HL-60/S4 (cell line): ENCODE results near the gene INHBC.

Experiments used
- in situ Hi-C: fragments of 300-500 bp; cut with MboI; formaldehyde crosslinking; loops from 2 replicates; pipeline ENCODE4 v1.14.3; 2022; ENCODE audit warnings: low sequenced_read_pairs

The INHBC gene

GRCh38 chr12:57465747-57466505 is 31.3 kb downstream of the INHBC start:
- in situ Hi-C loops, result no loop called here

- in situ Hi-C loops, result no loop called here
Observed at GRCh38 chr12:57467212-57467874, 32.8 kb downstream of the INHBC start.

GRCh38 chr12:57467915-57468314 is 33.3 kb downstream of the INHBC start:
- in situ Hi-C loops, result no loop called here

GRCh38 chr12:57469296-57470164 is 34.9 kb downstream of the INHBC start:
- in situ Hi-C loops, result no loop called here

GRCh38 chr12:57470286-57470969 is 35.8 kb downstream of the INHBC start:
- in situ Hi-C loops, result no loop called here

GRCh38 chr12:57470970-57471656 is 36.5 kb downstream of the INHBC start:
- in situ Hi-C loops, result no loop called here

- in situ Hi-C loops, result no loop called here
Observed at GRCh38 chr12:57471661-57472060, 37.1 kb downstream of the INHBC start.

- in situ Hi-C loops, result no loop called here
Observed at GRCh38 chr12:57472391-57472790, 37.8 kb downstream of the INHBC start.

GRCh38 chr12:57473392-57473791 is 38.8 kb downstream of the INHBC start:
- in situ Hi-C loops, result no loop called here

GRCh38 chr12:57473886-57474285 is 39.3 kb downstream of the INHBC start:
- in situ Hi-C loops, result no loop called here

- in situ Hi-C loops, result no loop called here
Observed at GRCh38 chr12:57474430-57474829, 39.8 kb downstream of the INHBC start.

- in situ Hi-C loops, result no loop called here
Observed at GRCh38 chr12:57474862-57475261, 40.3 kb downstream of the INHBC start.

- in situ Hi-C loops, result no loop called here
Observed at GRCh38 chr12:57475271-57476161, 40.9 kb downstream of the INHBC start.

GRCh38 chr12:57476162-57476992 is 41.8 kb downstream of the INHBC start:
- in situ Hi-C loops, result no loop called here

GRCh38 chr12:57476993-57477709 is 42.6 kb downstream of the INHBC start:
- in situ Hi-C loops, result no loop called here

GRCh38 chr12:57477710-57478681 is 43.4 kb downstream of the INHBC start:
- in situ Hi-C loops, result no loop called here

- in situ Hi-C loops, result no loop called here
Observed at GRCh38 chr12:57479043-57479375, 44.4 kb downstream of the INHBC start.
